ENCODE results near the gene PKN2.

DNA sequence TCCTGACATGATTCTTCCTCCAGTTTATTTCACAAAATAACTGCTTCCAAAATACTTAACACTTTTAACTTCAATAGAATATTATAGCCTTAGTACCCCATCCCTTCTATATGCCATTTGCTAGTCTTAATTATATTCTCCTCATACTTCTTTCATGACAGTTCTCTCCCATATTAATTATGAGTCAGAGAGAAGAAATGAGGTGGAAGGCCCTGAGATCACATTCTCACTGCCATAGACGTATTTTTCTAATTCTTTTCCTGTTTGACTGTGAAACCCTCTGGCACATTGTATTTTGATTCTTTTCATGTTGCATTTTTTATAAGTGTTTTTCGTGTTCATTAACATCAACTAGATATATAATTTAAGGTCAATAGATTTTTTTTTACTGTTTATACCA lies 118.9 kb downstream of the PKN2 start:
- TF ChIP-seq POLR2AphosphoS5 (IDR thresholded peaks at IDR 0.05; ENCODE audit: low read depth, low read length) (no peak), TCF7L2 (IDR thresholded peaks at IDR 0.05; ENCODE audit: low read depth, low read length) (no peak), SIN3A (IDR thresholded peaks at IDR 0.05; ENCODE audit: borderline replicate concordance, insufficient read depth, low read depth, low read length) (no peak)
- TF ChIP-seq, protein P1, sequence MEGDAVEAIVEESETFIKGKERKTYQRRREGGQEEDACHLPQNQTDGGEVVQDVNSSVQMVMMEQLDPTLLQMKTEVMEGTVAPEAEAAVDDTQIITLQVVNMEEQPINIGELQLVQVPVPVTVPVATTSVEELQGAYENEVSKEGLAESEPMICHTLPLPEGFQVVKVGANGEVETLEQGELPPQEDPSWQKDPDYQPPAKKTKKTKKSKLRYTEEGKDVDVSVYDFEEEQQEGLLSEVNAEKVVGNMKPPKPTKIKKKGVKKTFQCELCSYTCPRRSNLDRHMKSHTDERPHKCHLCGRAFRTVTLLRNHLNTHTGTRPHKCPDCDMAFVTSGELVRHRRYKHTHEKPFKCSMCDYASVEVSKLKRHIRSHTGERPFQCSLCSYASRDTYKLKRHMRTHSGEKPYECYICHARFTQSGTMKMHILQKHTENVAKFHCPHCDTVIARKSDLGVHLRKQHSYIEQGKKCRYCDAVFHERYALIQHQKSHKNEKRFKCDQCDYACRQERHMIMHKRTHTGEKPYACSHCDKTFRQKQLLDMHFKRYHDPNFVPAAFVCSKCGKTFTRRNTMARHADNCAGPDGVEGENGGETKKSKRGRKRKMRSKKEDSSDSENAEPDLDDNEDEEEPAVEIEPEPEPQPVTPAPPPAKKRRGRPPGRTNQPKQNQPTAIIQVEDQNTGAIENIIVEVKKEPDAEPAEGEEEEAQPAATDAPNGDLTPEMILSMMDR (IDR thresholded peaks at IDR 0.05): no peak
- TF ChIP-seq, protein P2, sequence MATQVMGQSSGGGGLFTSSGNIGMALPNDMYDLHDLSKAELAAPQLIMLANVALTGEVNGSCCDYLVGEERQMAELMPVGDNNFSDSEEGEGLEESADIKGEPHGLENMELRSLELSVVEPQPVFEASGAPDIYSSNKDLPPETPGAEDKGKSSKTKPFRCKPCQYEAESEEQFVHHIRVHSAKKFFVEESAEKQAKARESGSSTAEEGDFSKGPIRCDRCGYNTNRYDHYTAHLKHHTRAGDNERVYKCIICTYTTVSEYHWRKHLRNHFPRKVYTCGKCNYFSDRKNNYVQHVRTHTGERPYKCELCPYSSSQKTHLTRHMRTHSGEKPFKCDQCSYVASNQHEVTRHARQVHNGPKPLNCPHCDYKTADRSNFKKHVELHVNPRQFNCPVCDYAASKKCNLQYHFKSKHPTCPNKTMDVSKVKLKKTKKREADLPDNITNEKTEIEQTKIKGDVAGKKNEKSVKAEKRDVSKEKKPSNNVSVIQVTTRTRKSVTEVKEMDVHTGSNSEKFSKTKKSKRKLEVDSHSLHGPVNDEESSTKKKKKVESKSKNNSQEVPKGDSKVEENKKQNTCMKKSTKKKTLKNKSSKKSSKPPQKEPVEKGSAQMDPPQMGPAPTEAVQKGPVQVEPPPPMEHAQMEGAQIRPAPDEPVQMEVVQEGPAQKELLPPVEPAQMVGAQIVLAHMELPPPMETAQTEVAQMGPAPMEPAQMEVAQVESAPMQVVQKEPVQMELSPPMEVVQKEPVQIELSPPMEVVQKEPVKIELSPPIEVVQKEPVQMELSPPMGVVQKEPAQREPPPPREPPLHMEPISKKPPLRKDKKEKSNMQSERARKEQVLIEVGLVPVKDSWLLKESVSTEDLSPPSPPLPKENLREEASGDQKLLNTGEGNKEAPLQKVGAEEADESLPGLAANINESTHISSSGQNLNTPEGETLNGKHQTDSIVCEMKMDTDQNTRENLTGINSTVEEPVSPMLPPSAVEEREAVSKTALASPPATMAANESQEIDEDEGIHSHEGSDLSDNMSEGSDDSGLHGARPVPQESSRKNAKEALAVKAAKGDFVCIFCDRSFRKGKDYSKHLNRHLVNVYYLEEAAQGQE (IDR thresholded peaks at IDR 0.05; ENCODE audit: insufficient read depth in 1 of 2, low read depth in 2 of 2, low read length in 1 of 2): no peak
